ENCODE results near the gene SLC44A1. TPM values are rescaled to one million over a fixed set of nuclear protein-coding genes. Genes with fewer than 3 reads are reported as not detected.
"Not testable (repeated sequence)": the region's sequence is repeated elsewhere in the genome, so short reads cannot be mapped to it uniquely, and the experiment has no call there.

Gene SLC44A1
- total RNA-seq, 1 donor from 2014 or later, result 9.6 TPM

- Mint-ChIP-seq H3K27ac (ENCODE audit: unreplicated experiment) (no peak overlapping the region), H3K27me3 (ENCODE audit: unreplicated experiment) (no peaks in the 10 kb centered on the region), H3K9me3 (ENCODE audit: unreplicated experiment) (no peaks in the 10 kb centered on the region), H3K4me1 (ENCODE audit: low read depth, unreplicated experiment) (no peaks in the 10 kb centered on the region), H3K4me3 (ENCODE audit: unreplicated experiment) (no peak overlapping the region), H3K36me3 (ENCODE audit: unreplicated experiment) (no peaks in the 10 kb centered on the region)
- TF ChIP-seq CTCF (IDR thresholded peaks at IDR 0.05; ENCODE audit: partially characterized antibody, unreplicated experiment), result no peak
- DNase-seq, result no peak
Observed at GRCh38 chr9:105264380-105264779, 19.9 kb downstream of the SLC44A1 start.

- H3K4me3 Mint-ChIP-seq (ENCODE audit: unreplicated experiment); DNase-seq; H3K9me3 Mint-ChIP-seq (ENCODE audit: unreplicated experiment); H3K27ac Mint-ChIP-seq (ENCODE audit: unreplicated experiment); H3K36me3 Mint-ChIP-seq (ENCODE audit: unreplicated experiment); H3K4me1 Mint-ChIP-seq (ENCODE audit: low read depth, unreplicated experiment); H3K27me3 Mint-ChIP-seq (ENCODE audit: unreplicated experiment): not testable (repeated sequence)
Observed at GRCh38 chr9:105268254-105268653, 23.8 kb downstream of the SLC44A1 start.

GRCh38 chr9:105269593-105269992 lies 25.1 kb downstream of the SLC44A1 start:
- H3K4me3 Mint-ChIP-seq (ENCODE audit: unreplicated experiment), result no peak overlapping the region
- H3K9me3 Mint-ChIP-seq (ENCODE audit: unreplicated experiment), result no peaks in the 10 kb centered on the region
- DNase-seq, result no peak
- no peaks in the 10 kb centered on the region for H3K36me3 Mint-ChIP-seq (ENCODE audit: unreplicated experiment)
- H3K27ac Mint-ChIP-seq (ENCODE audit: unreplicated experiment), result no peak overlapping the region
- no peak for TF ChIP-seq CTCF (IDR thresholded peaks at IDR 0.05; ENCODE audit: partially characterized antibody, unreplicated experiment)
- H3K4me1 Mint-ChIP-seq (ENCODE audit: low read depth, unreplicated experiment), result no peaks in the 10 kb centered on the region
- H3K27me3 Mint-ChIP-seq (ENCODE audit: unreplicated experiment), result no peaks in the 10 kb centered on the region

GRCh38 chr9:105270711-105271110 lies 26.3 kb downstream of the SLC44A1 start:
- no peak overlapping the region for H3K4me3 Mint-ChIP-seq (ENCODE audit: unreplicated experiment)
- H3K9me3 Mint-ChIP-seq (ENCODE audit: unreplicated experiment), result no peaks in the 10 kb centered on the region
- no peaks in the 10 kb centered on the region for H3K36me3 Mint-ChIP-seq (ENCODE audit: unreplicated experiment)
- H3K27ac Mint-ChIP-seq (ENCODE audit: unreplicated experiment), result no peak overlapping the region
- no peak for DNase-seq
- H3K27me3 Mint-ChIP-seq (ENCODE audit: unreplicated experiment), result no peaks in the 10 kb centered on the region
- no peaks in the 10 kb centered on the region for H3K4me1 Mint-ChIP-seq (ENCODE audit: low read depth, unreplicated experiment)
- no peak for TF ChIP-seq CTCF (IDR thresholded peaks at IDR 0.05; ENCODE audit: partially characterized antibody, unreplicated experiment)

GRCh38 chr9:105273731-105274130 lies 29.3 kb downstream of the SLC44A1 start:
- DNase-seq, result no peak
- no peaks in the 10 kb centered on the region for H3K27me3 Mint-ChIP-seq (ENCODE audit: unreplicated experiment)
- H3K36me3 Mint-ChIP-seq (ENCODE audit: unreplicated experiment), result no peaks in the 10 kb centered on the region
- no peak overlapping the region for H3K27ac Mint-ChIP-seq (ENCODE audit: unreplicated experiment)
- no peak overlapping the region for H3K4me3 Mint-ChIP-seq (ENCODE audit: unreplicated experiment)
- no peak for TF ChIP-seq CTCF (IDR thresholded peaks at IDR 0.05; ENCODE audit: partially characterized antibody, unreplicated experiment)
- no peaks in the 10 kb centered on the region for H3K9me3 Mint-ChIP-seq (ENCODE audit: unreplicated experiment)
- no peaks in the 10 kb centered on the region for H3K4me1 Mint-ChIP-seq (ENCODE audit: low read depth, unreplicated experiment)

- Mint-ChIP-seq H3K27ac (ENCODE audit: unreplicated experiment) (no peak overlapping the region), H3K36me3 (ENCODE audit: unreplicated experiment) (no peaks in the 10 kb centered on the region), H3K4me1 (ENCODE audit: low read depth, unreplicated experiment) (no peaks in the 10 kb centered on the region), H3K9me3 (ENCODE audit: unreplicated experiment) (no peaks in the 10 kb centered on the region), H3K27me3 (ENCODE audit: unreplicated experiment) (no peaks in the 10 kb centered on the region), H3K4me3 (ENCODE audit: unreplicated experiment) (no peak overlapping the region)
- no peak for TF ChIP-seq CTCF (IDR thresholded peaks at IDR 0.05; ENCODE audit: partially characterized antibody, unreplicated experiment)
- DNase-seq, result no peak
Observed at GRCh38 chr9:105275111-105275510, 30.7 kb downstream of the SLC44A1 start.

Data from glutamatergic neuron (in vitro differentiated cells).